Endothelial cell (in vitro differentiated cells): ENCODE measurements around the gene GPR84. TPM values are rescaled to one million over a fixed set of nuclear protein-coding genes. Genes with fewer than 3 reads are reported as not detected.

Experiments used
- DNase-seq: peaks from one replicate; pipeline ENCODE4 v3.0.0; 2021; ENCODE audit warnings: low spot score
- H3K27ac Mint-ChIP-seq: one replicate; pipeline ENCODE4 v1.8.0; 2021; ENCODE audit warnings: mixed read lengths, inconsistent platforms; ENCODE audit not compliant: unreplicated experiment
- H3K27me3 Mint-ChIP-seq: one replicate; pipeline ENCODE4 v1.8.0; 2021; ENCODE audit warnings: mild to moderate bottlenecking, moderate library complexity, mixed read lengths, inconsistent platforms; ENCODE audit not compliant: unreplicated experiment
- H3K36me3 Mint-ChIP-seq: one replicate; pipeline ENCODE4 v1.8.0; 2021; ENCODE audit warnings: mild to moderate bottlenecking, low read depth, mixed read lengths, inconsistent platforms; ENCODE audit not compliant: unreplicated experiment
- H3K4me1 Mint-ChIP-seq: one replicate; pipeline ENCODE4 v1.8.0; 2021; ENCODE audit warnings: mild to moderate bottlenecking, mixed read lengths, inconsistent platforms; ENCODE audit not compliant: unreplicated experiment
- H3K4me3 Mint-ChIP-seq: one replicate; pipeline ENCODE4 v1.8.0; 2021; ENCODE audit warnings: mild to moderate bottlenecking, mixed read lengths, inconsistent platforms; ENCODE audit not compliant: unreplicated experiment
- H3K9me3 Mint-ChIP-seq: one replicate; pipeline ENCODE4 v1.8.0; 2021; ENCODE audit warnings: mixed read lengths, inconsistent platforms; ENCODE audit not compliant: unreplicated experiment
- CTCF ChIP-seq: fragments of 200-600 bp; sonication (generic); IDR thresholded peaks from one replicate; pipeline ENCODE4 v1.5.0; 2021; ENCODE audit warnings: antibody characterized with exemption; ENCODE audit not compliant: unreplicated experiment
- total RNA-seq: library from RNA; stranded (reverse); fragmentation: NEBNext Ultra II Directional; extraction: Animal tissue kit (Norgen Biotek cat#: 25700); gene quantifications from one replicate; pipeline ENCODE4 v1.2.1, GENCODE V29; 2021; ENCODE audit not compliant: unreplicated experiment

The GPR84 gene
- total RNA-seq, 1 donor from 2014 or later = 0.41 TPM

GRCh38 chr12:54372113-54372806 is 8.0 kb upstream of the GPR84 start:
- peaks cover 19% of the 10 kb centered on the region for H3K36me3 Mint-ChIP-seq
- DNase-seq = no peak
- peak overlapping the region; percentile 65 for H3K4me3 Mint-ChIP-seq
- no peaks in the 10 kb centered on the region for H3K9me3 Mint-ChIP-seq
- H3K27ac Mint-ChIP-seq = peak overlapping the region; percentile 87
- no peak for TF ChIP-seq CTCF
- peaks cover 49% of the 10 kb centered on the region for H3K4me1 Mint-ChIP-seq
- H3K27me3 Mint-ChIP-seq = peaks cover 15% of the 10 kb centered on the region

- H3K4me3 Mint-ChIP-seq = peak overlapping the region; percentile 71
- TF ChIP-seq CTCF = no peak
- H3K27me3 Mint-ChIP-seq = peaks cover 12% of the 10 kb centered on the region
- no peaks in the 10 kb centered on the region for H3K9me3 Mint-ChIP-seq
- peaks cover 11% of the 10 kb centered on the region for H3K36me3 Mint-ChIP-seq
- no peak for DNase-seq
- H3K4me1 Mint-ChIP-seq = peaks cover 50% of the 10 kb centered on the region
- H3K27ac Mint-ChIP-seq = peak overlapping the region; percentile 18
These were observed 7.2 kb upstream of the GPR84 start for GRCh38 chr12:54371328-54372112.

- Mint-ChIP-seq H3K4me1 (peaks cover 50% of the 10 kb centered on the region), H3K36me3 (peaks cover 6% of the 10 kb centered on the region), H3K9me3 (no peaks in the 10 kb centered on the region), H3K27ac (no peak overlapping the region), H3K27me3 (peaks cover 12% of the 10 kb centered on the region), H3K4me3 (no peak overlapping the region)
- DNase-seq = peak; percentile 92
- peak; percentile 94 for TF ChIP-seq CTCF
These were observed 6.0 kb upstream of the GPR84 start for GRCh38 chr12:54370171-54370730.

GRCh38 chr12:54369597-54370131 is 5.4 kb upstream of the GPR84 start:
- Mint-ChIP-seq H3K4me1 (peaks cover 52% of the 10 kb centered on the region), H3K27ac (peak overlapping the region; percentile 81)
- no peak for DNase-seq

More at GRCh38 chr12:54369597-54370131, 5.4 kb upstream of the GPR84 start:
- TF ChIP-seq CTCF = no peak
- Mint-ChIP-seq H3K9me3 (no peaks in the 10 kb centered on the region), H3K36me3 (peaks cover 6% of the 10 kb centered on the region), H3K27me3 (peaks cover 12% of the 10 kb centered on the region), H3K4me3 (no peak overlapping the region)
